T1000 (cell line): Measurements from ENCODE around the gene ARSD.
"Not testable (repeated sequence)": the region's sequence is repeated elsewhere in the genome, so short reads cannot be mapped to it uniquely, and the experiment has no call there.

Source experiments
- DNase-seq: peaks from one replicate; lab custom pipeline; 2025; ENCODE audit warnings: mixed read lengths; lab: John Stamatoyannopoulos, UW

Gene ARSD

GRCh38 chrX:2892816-2893215 lies 36.3 kb downstream of the ARSD start:
- DNase-seq = no peak

GRCh38 chrX:2890536-2891460 lies 38.3 kb downstream of the ARSD start:
- not testable (repeated sequence) for DNase-seq

GRCh38 chrX:2889706-2890490 lies 39.2 kb downstream of the ARSD start:
- not testable (repeated sequence) for DNase-seq

GRCh38 chrX:2889045-2889605 lies 40.0 kb downstream of the ARSD start:
- no peak for DNase-seq

- DNase-seq = no peak
Measured at GRCh38 chrX:2888309-2888708, 40.8 kb downstream of the ARSD start.

GRCh38 chrX:2883770-2884169 lies 45.4 kb downstream of the ARSD start:
- DNase-seq = no peak

GRCh38 chrX:2879670-2880069 lies 49.5 kb downstream of the ARSD start:
- no peak for DNase-seq

- no peak for DNase-seq
Measured at GRCh38 chrX:2878563-2878962, 50.6 kb downstream of the ARSD start.

GRCh38 chrX:2875798-2876399 lies 53.2 kb downstream of the ARSD start:
- no peak for DNase-seq

- DNase-seq = no peak
Measured at GRCh38 chrX:2875136-2875481, 54.0 kb downstream of the ARSD start.

- no peak for DNase-seq
Measured at GRCh38 chrX:2874222-2875135, 54.7 kb downstream of the ARSD start.

- no peak for DNase-seq
Measured at GRCh38 chrX:2872671-2873277, 56.4 kb downstream of the ARSD start.

- no peak for DNase-seq
Measured at GRCh38 chrX:2871831-2872230, 57.3 kb downstream of the ARSD start.

- DNase-seq = no peak
Measured at GRCh38 chrX:2870650-2871049, 58.5 kb downstream of the ARSD start.

- no peak for DNase-seq
Measured at GRCh38 chrX:2867206-2867605, 61.9 kb downstream of the ARSD start.

- no peak for DNase-seq
Measured at GRCh38 chrX:2863646-2864045, 65.5 kb downstream of the ARSD start.

- no peak for DNase-seq
Measured at GRCh38 chrX:2862404-2862803, 66.7 kb downstream of the ARSD start.

- no peak for DNase-seq
Measured at GRCh38 chrX:2859197-2859797, 69.8 kb downstream of the ARSD start.

GRCh38 chrX:2857566-2857965 lies 71.6 kb downstream of the ARSD start:
- DNase-seq = no peak

- DNase-seq = no peak
Measured at GRCh38 chrX:2855761-2856160, 73.4 kb downstream of the ARSD start.
